Brain microvascular endothelial cell (primary cell): ENCODE results near the gene GLT1D1.

Experiments
- DNase-seq: peaks from one replicate; pipeline ENCODE4 v3.0.0-alpha.2; 2020
- H3K27ac ChIP-seq: fragments of 250-450 bp; sonication (Bioruptor Pico); 2 replicates; pipeline ENCODE4 v1.5.1; 2020; ENCODE audit warnings: mild to moderate bottlenecking, moderate library complexity
- H3K27me3 ChIP-seq: fragments of 250-450 bp; sonication (Bioruptor Pico); replicated peaks from 2 replicates; pipeline ENCODE4 v1.5.1; 2020; ENCODE audit warnings: mild to moderate bottlenecking
- H3K36me3 ChIP-seq: fragments of 250-450 bp; sonication (Bioruptor Pico); replicated peaks from 2 replicates; pipeline ENCODE4 v1.5.1; 2020; ENCODE audit warnings: mild to moderate bottlenecking
- H3K4me3 ChIP-seq: 2 replicates; pipeline ENCODE4 v1.5.1; 2011; ENCODE audit warnings: low read depth, mild to moderate bottlenecking, control low read depth, low read length, moderate library complexity
- CTCF ChIP-seq: IDR thresholded peaks from 2 replicates; pipeline ENCODE4 v1.5.1; 2011; ENCODE audit warnings: low read depth, mild to moderate bottlenecking, moderate library complexity, low read length, control low read depth, inconsistent platforms; ENCODE audit errors: missing control alignments
- in situ Hi-C: cut with HindIII; loops from 2 replicates; pipeline ENCODE4 v1.10.0; 2017; ENCODE audit warnings: low sequenced_read_pairs, low pct_ligation_motif_present

The GLT1D1 gene

DNA sequence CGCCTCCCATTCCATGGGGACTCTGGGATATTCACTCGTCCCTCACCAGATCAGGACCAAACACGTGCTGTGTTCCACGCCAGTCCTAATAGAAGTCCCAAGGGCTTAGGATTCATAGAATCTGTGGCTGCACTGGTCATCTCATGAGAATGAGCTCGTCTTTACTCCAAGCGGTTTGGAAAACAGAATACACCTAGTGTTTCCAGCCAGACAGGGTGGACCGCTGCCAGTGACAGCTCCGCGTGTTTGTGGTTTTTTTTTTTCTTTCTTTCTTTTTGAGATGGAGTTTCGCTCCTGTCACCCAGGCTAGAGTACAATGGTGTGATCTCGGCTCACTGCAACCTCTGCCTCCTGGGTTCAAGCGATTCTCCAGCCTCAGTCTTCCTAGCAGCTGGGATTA lies 75.1 kb downstream of the GLT1D1 start:
- Histone ChIP-seq H3K27me3 (no peaks in the 10 kb centered on the region), H3K27ac (no peak overlapping the region), H3K36me3 (no peaks in the 10 kb centered on the region), H3K4me3 (no peak overlapping the region)
- no peak for DNase-seq
- in situ Hi-C loops = no loop called here
- no peak for TF ChIP-seq CTCF

GRCh38 chr12:128929057-128929456 lies 75.8 kb downstream of the GLT1D1 start:
- in situ Hi-C loops = no loop called here
- TF ChIP-seq CTCF = no peak

GRCh38 chr12:128930606-128931005 lies 77.3 kb downstream of the GLT1D1 start:
- H3K27me3 ChIP-seq = no peaks in the 10 kb centered on the region
- in situ Hi-C loops = no loop called here
- DNase-seq = no peak
- no peak overlapping the region for H3K27ac ChIP-seq
- TF ChIP-seq CTCF = no peak
- no peaks in the 10 kb centered on the region for H3K36me3 ChIP-seq
- H3K4me3 ChIP-seq = no peak overlapping the region

More at GRCh38 chr12:128929057-128929456, 75.8 kb downstream of the GLT1D1 start:
- Histone ChIP-seq H3K27me3 (no peaks in the 10 kb centered on the region), H3K36me3 (no peaks in the 10 kb centered on the region), H3K27ac (no peak overlapping the region), H3K4me3 (no peak overlapping the region)
- no peak for DNase-seq

- H3K27me3 ChIP-seq = no peaks in the 10 kb centered on the region
- H3K36me3 ChIP-seq = no peaks in the 10 kb centered on the region
- in situ Hi-C loops = no loop called here
- no peak overlapping the region for H3K4me3 ChIP-seq
- TF ChIP-seq CTCF = no peak
- H3K27ac ChIP-seq = no peak overlapping the region
- no peak for DNase-seq
Observed at GRCh38 chr12:128932521-128932920, 79.2 kb downstream of the GLT1D1 start.

DNA sequence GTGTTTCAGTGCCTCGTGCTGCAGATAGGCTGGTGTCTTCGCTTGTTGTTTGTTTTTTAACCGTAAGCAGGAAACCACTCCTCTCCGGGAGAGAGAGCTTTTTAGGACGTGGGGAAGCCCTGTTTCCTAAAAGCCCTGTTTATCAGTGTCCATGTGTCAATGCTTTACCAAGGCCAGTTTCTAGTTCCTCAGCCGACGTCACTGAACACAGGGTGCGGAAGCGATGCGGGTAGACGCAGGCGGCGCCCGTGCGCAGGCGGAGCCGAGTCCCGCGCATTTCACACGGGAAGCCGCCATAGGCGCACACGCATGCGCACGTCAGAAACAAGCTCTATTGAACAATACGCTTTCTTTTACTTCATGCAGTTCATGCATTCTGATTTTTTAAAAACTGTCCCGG lies 79.8 kb downstream of the GLT1D1 start:
- no peaks in the 10 kb centered on the region for H3K36me3 ChIP-seq
- no peak for DNase-seq
- TF ChIP-seq CTCF = no peak
- no peak overlapping the region for H3K4me3 ChIP-seq
- no peak overlapping the region for H3K27ac ChIP-seq
- H3K27me3 ChIP-seq = no peaks in the 10 kb centered on the region
- in situ Hi-C loops = no loop called here

GRCh38 chr12:128933926-128934325 lies 80.6 kb downstream of the GLT1D1 start:
- no peaks in the 10 kb centered on the region for H3K36me3 ChIP-seq
- H3K4me3 ChIP-seq = no peak overlapping the region
- no peak overlapping the region for H3K27ac ChIP-seq
- H3K27me3 ChIP-seq = no peaks in the 10 kb centered on the region
- in situ Hi-C loops = no loop called here
- no peak for DNase-seq
- TF ChIP-seq CTCF = no peak
